OCI-LY7 (cell line): Measurements from ENCODE around the gene CLMP.

ENCODE experiments used
- EZH2phosphoT487 ChIP-seq: fragments of 200-600 bp; sonication (generic); IDR thresholded peaks from 2 replicates; pipeline ENCODE4 v1.6.1; 2018; ENCODE audit warnings: low read depth, borderline replicate concordance, mild to moderate bottlenecking, mixed run types, antibody characterized with exemption, low read length, moderate library complexity, mixed read lengths
- TF ChIP-seq, protein P1 (sequence below): fragments of 200-600 bp; sonication (generic); conservative IDR thresholded peaks from 2 replicates; pipeline ENCODE4 v1.5.1; 2014; ENCODE audit warnings: mild to moderate bottlenecking, antibody characterized with exemption, low read length, moderate library complexity, mixed read lengths

DNA sequence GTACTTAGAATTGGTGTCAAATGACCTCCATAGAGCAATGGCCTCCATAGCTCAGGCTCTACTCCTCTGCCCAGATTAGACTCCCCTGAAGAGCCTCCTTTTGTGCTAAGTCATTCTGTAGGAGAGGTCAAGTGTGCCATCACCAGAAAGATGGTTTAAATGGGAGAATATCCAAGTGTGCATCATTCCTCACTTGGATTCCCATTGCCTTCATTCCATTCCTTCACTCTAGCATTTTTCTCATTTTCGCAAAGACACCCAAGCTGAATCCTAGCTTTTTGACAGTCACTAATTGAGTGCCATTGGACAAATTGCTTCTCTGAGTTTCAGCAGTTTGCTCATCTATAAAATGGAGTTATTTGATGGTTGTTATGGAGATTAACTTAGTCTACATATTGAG, 16.9 kb downstream of the CLMP start:
- TF ChIP-seq, protein P1, sequence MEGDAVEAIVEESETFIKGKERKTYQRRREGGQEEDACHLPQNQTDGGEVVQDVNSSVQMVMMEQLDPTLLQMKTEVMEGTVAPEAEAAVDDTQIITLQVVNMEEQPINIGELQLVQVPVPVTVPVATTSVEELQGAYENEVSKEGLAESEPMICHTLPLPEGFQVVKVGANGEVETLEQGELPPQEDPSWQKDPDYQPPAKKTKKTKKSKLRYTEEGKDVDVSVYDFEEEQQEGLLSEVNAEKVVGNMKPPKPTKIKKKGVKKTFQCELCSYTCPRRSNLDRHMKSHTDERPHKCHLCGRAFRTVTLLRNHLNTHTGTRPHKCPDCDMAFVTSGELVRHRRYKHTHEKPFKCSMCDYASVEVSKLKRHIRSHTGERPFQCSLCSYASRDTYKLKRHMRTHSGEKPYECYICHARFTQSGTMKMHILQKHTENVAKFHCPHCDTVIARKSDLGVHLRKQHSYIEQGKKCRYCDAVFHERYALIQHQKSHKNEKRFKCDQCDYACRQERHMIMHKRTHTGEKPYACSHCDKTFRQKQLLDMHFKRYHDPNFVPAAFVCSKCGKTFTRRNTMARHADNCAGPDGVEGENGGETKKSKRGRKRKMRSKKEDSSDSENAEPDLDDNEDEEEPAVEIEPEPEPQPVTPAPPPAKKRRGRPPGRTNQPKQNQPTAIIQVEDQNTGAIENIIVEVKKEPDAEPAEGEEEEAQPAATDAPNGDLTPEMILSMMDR: no peak
- TF ChIP-seq EZH2phosphoT487: no peak
